ENCODE results near the gene CDK1.
"Not testable (repeated sequence)": the region's sequence is repeated elsewhere in the genome, so short reads cannot be mapped to it uniquely, and the experiment has no call there.

The CDK1 gene

DNA sequence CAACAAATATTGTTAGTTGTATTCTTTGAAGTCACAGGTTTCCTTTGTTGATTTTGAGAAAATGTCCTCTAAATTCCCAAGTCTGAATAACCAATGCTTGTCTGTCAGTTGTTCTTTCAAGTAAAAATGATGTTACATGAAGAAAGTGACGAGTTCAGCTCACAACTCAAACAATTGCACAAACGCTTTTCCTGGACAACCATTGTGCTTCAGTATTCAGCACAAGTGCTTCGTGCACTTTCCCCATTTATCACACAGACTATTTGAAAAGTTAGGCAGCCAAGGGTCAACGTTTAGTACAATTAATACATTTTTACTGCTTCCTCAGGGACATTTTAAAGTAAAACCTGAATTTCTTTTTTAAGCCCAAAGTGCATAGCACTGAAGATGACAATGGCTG, 44.5 kb downstream of the CDK1 start:
- TF ChIP-seq, protein P1, sequence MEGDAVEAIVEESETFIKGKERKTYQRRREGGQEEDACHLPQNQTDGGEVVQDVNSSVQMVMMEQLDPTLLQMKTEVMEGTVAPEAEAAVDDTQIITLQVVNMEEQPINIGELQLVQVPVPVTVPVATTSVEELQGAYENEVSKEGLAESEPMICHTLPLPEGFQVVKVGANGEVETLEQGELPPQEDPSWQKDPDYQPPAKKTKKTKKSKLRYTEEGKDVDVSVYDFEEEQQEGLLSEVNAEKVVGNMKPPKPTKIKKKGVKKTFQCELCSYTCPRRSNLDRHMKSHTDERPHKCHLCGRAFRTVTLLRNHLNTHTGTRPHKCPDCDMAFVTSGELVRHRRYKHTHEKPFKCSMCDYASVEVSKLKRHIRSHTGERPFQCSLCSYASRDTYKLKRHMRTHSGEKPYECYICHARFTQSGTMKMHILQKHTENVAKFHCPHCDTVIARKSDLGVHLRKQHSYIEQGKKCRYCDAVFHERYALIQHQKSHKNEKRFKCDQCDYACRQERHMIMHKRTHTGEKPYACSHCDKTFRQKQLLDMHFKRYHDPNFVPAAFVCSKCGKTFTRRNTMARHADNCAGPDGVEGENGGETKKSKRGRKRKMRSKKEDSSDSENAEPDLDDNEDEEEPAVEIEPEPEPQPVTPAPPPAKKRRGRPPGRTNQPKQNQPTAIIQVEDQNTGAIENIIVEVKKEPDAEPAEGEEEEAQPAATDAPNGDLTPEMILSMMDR (IDR thresholded peaks at IDR 0.05; ENCODE audit: low read depth, low read length, missing control alignments) = no peak
- Histone ChIP-seq H3K36me3 (replicated peaks) (no peaks in the 10 kb centered on the region), H3K27me3 (replicated peaks) (no peaks in the 10 kb centered on the region), H3K4me3 (ENCODE audit: low read depth, low read length) (no peak overlapping the region), H3K27ac (no peak overlapping the region)
- no peak for DNase-seq
- in situ Hi-C loops (cut with HindIII; ENCODE audit: low pct_ligation_motif_present, low sequenced_read_pairs) = no loop called here

DNA sequence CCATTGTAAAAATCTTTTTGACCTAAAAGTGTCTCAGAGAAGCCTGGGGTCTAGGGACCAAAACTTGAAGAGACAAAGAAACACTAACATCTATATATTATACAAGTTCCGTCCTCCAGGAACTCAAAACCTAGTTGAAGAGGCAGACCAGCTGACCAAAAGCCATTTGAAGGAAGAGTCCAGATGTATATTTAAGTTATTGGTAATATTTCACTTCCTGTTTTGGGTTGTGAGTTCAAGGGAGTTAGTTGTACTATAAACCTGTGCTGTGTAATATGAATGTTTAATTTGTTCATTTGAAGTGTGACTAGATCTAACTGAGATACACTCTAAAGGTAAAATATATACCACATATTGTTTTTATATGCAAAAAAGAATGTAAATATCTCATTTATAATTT, 45.0 kb downstream of the CDK1 start:
- no peak for DNase-seq
- in situ Hi-C loops (cut with HindIII; ENCODE audit: low pct_ligation_motif_present, low sequenced_read_pairs) = no loop called here
- Histone ChIP-seq H3K36me3 (replicated peaks) (no peaks in the 10 kb centered on the region), H3K27ac (no peak overlapping the region), H3K4me3 (ENCODE audit: low read depth, low read length) (no peak overlapping the region), H3K27me3 (replicated peaks) (no peaks in the 10 kb centered on the region)
- TF ChIP-seq, protein P1 (IDR thresholded peaks at IDR 0.05; ENCODE audit: low read depth, low read length, missing control alignments) = no peak

DNA sequence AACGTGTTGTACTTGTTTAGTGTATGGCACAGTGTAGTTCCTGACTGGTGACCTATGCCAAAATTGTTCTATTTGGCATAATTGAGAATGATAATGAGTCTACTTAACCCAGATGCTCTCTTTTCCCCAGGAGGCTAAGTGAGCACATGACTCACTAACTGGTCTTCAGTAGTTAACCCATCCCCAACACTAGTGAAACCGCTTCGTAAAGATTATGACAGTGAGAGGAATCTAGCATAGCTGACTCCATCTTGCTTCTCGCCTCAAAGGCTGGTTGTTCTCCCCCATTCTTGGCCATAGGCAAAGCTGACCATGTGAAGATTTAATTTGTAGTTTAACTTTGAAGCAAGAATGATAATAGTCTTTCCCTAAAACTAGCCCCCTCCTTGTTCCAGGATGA, 47.2 kb downstream of the CDK1 start:
- in situ Hi-C loops (cut with HindIII; ENCODE audit: low pct_ligation_motif_present, low sequenced_read_pairs) = no loop called here
- Histone ChIP-seq H3K36me3 (replicated peaks) (no peaks in the 10 kb centered on the region), H3K27me3 (replicated peaks) (no peaks in the 10 kb centered on the region), H3K27ac (no peak overlapping the region), H3K4me3 (ENCODE audit: low read depth, low read length) (no peak overlapping the region)
- no peak for DNase-seq
- TF ChIP-seq, protein P1 (IDR thresholded peaks at IDR 0.05; ENCODE audit: low read depth, low read length, missing control alignments) = no peak

DNA sequence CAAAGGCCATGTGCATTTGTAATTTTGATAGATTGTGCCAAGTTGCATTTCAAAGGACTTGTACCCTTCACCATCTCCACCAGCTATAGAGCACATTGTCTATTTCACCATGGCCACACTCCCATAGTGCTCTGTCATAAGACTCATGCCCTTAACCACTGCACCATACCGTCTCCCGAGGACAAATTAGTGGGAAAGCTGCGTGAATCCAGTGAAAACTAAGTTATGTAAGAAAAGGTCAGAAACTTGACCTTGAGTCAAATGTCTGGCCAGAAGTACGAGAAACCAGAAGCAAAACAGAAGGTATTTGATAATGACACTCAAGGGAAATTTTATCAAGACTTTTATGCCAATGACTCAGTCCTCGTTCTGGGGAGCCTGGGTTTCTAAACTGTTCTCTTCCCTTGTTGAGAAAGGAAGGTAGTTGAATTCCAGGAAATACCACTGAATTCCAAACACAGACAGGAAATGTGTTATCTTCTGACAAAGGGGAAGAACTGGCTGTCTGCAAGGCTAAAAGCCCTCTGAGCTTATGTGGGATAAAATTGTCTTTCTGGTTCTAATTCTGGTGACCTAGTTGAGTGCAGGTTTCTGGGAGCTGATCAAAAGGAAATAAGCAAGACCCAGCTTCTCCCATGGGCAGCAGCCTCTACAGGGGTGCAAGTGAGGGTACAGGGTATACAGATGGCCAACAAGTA, 49.7 kb downstream of the CDK1 start:
- in situ Hi-C loops (cut with HindIII; ENCODE audit: low pct_ligation_motif_present, low sequenced_read_pairs) = no loop called here
- Histone ChIP-seq H3K4me3 (ENCODE audit: low read depth, low read length) (no peak overlapping the region), H3K27me3 (replicated peaks) (no peaks in the 10 kb centered on the region), H3K27ac (peak overlapping the region; percentile 78), H3K36me3 (replicated peaks) (no peaks in the 10 kb centered on the region)
- TF ChIP-seq, protein P1 (IDR thresholded peaks at IDR 0.05; ENCODE audit: low read depth, low read length, missing control alignments) = no peak
- DNase-seq = peak; percentile 75

DNA sequence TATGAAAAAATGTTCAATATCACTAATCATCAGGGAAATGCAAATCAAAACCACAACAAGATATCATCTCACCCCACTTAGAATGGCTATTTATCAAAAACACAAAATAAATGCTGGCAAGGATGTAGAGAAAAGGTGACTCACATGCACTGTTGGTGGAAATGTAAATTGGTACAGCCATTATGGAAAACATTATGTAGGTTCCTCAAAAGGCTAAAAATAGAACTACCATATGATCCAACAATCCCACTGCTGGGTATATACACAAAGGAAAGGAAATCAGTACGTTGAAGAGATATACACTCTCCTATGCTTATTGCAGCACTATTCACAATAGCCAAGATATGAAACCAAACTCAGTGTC, 50.2 kb downstream of the CDK1 start:
- H3K27ac ChIP-seq = peak overlapping the region; percentile 78

DNA sequence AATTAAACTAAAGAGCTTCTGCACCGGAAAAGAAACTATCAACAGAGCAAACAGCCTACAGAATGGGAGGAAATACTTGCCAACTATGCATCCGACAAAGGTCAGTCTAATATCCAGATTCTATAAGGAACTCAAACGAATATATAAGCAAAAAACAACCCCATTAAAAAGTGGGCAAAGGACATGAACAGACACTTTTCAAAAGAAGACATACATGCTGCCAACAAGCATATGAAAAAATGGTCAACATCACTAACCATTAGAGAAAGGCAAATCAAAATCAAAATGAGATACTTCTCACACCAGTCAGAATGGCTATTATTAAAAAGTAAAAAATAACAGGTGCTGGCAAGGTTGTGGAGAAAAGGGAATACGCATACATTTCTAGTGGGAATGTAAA, 53.9 kb downstream of the CDK1 start:
- H3K27ac ChIP-seq; in situ Hi-C loops (cut with HindIII; ENCODE audit: low pct_ligation_motif_present, low sequenced_read_pairs); H3K36me3 ChIP-seq (replicated peaks); H3K27me3 ChIP-seq (replicated peaks); DNase-seq; H3K4me3 ChIP-seq (ENCODE audit: low read depth, low read length): not testable (repeated sequence)

More for the DNA sequence above, 50.2 kb downstream of the CDK1 start:
- in situ Hi-C loops (cut with HindIII; ENCODE audit: low pct_ligation_motif_present, low sequenced_read_pairs) = no loop called here
- H3K4me3 ChIP-seq (ENCODE audit: low read depth, low read length) = no peak overlapping the region
- TF ChIP-seq, protein P1 (IDR thresholded peaks at IDR 0.05; ENCODE audit: low read depth, low read length, missing control alignments) = no peak
- H3K36me3 ChIP-seq (replicated peaks) = no peaks in the 10 kb centered on the region
- no peaks in the 10 kb centered on the region for H3K27me3 ChIP-seq (replicated peaks)
- peak; percentile 4 for DNase-seq

Data from brain microvascular endothelial cell (primary cell).